GM21423 (cell line): ENCODE results near the gene CCDC171.
"Not testable (repeated sequence)": the region's sequence is repeated elsewhere in the genome, so short reads cannot be mapped to it uniquely, and the experiment has no call there.

ENCODE experiments used
- ATAC-seq: cut with Tn5 transposase; IDR thresholded peaks from one replicate; pipeline ENCODE4 v1.9.1; 2021; ENCODE audit warnings: mild to moderate bottlenecking, moderate library complexity; ENCODE audit not compliant: unreplicated experiment

The CCDC171 gene

DNA sequence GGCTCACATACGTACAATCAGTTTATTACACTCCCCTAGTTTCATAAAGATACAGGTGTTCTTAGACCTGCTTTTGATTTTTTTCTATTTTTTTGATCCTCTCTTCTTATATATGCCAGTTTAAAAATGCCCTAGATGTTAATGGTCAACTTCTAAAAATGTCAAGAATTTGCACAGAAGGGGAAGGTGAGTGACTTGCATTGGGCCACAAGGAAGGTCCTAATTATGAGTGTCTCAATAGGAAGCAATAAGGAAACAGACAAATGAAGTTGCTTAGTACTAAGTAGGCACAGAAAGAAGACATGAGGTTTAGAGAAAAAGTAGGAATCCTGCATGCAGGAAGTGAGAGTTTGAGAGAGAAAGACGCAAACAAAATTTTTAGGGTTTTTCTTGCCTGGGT is 3.2 kb upstream of the CCDC171 start:
- no peak for ATAC-seq

- ATAC-seq: peak; percentile 13
Observed at GRCh38 chr9:15553528-15553898, 670 bp downstream of the CCDC171 start.

GRCh38 chr9:15570769-15571168 is 17.9 kb downstream of the CCDC171 start:
- no peak for ATAC-seq

- no peak for ATAC-seq
Observed at GRCh38 chr9:15572200-15572770, 19.4 kb downstream of the CCDC171 start.

- no peak for ATAC-seq
Observed at GRCh38 chr9:15576350-15577050, 23.7 kb downstream of the CCDC171 start.

- no peak for ATAC-seq
Observed at GRCh38 chr9:15578714-15579113, 25.9 kb downstream of the CCDC171 start.

DNA sequence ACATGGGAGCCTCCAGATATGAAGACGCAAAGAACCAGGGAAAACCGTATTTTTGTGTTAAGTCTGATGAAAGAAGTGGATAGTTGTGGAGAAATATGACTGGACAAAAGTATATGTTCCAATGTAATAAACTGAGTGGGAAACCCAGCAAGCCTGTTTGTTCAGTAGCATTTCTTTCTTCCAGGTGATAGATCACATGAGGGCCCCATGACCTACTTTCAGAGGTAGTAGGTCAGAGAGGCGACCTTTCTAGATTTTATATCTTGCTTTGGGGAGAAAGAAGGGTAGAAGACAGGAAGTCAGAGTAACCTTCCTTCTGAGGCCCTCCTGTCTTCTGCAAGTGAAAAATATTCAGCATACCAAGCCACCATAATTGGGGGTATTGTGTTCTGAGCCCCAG is 31.5 kb downstream of the CCDC171 start:
- ATAC-seq: no peak

- ATAC-seq: no peak
Observed at GRCh38 chr9:15592317-15592716, 39.5 kb downstream of the CCDC171 start.

DNA sequence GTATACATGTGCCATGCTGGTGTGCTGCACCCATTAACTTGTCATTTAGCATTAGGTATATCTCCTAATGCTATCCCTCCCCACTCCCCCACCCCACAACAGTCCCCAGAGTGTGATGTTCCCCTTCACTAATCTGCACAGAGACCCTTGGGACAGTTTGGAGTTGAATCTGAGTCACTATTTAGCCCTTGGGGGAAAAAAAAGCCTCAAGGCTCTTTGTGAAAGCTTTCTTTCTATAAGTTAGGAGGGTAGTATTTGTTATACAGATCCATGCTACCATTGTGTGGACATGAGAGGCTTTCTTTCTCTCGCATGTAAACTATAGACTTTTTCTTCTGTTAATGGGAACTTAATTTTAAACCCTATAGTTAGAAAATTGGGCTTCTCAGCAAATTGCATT is 40.1 kb downstream of the CCDC171 start:
- ATAC-seq: not testable (repeated sequence)

GRCh38 chr9:15600666-15601330 is 48.0 kb downstream of the CCDC171 start:
- ATAC-seq: not testable (repeated sequence)

GRCh38 chr9:15606643-15607472 is 54.0 kb downstream of the CCDC171 start:
- peak; percentile 53 for ATAC-seq

DNA sequence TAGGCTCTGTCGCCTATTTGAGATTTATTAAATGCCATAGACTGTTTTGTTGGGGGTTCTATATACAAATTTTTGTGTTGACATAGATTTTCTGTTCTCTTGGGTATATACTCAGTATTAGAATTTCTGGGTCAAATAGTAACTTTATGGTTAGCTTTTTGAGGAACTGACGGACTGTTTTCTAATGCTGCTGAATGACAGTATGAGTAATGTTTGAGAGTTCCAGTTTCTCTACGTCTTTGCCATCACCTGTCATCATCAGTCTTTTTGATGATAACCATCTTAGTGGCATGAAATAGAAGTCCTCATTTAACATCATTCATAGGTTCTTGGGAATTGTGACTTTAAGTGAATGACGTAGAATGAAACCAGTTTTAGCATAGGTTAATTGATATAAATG is 60.1 kb downstream of the CCDC171 start:
- peak; percentile 64 for ATAC-seq

DNA sequence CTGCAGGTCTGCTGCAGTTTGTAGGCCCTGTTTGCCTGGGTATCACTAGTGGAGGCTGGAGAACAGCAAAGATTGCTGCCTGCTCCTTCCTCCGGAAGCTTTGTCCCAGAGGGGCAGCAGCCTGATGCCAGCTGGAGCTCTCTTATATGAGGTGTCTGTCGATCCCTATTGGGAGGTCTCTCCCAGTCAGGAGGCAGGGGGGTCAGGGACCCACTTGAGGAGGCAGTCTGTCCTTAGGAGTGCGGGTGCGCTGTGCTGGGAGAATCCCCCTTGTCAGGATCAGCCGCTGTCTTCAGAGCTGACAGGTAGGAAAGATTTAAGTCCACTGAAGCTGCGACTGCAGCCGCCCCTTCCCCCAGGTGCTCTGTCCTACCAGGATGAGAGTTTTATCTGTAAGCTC is 64.9 kb downstream of the CCDC171 start:
- ATAC-seq: no peak

- ATAC-seq: no peak
Observed at GRCh38 chr9:15618540-15619331, 65.9 kb downstream of the CCDC171 start.

GRCh38 chr9:15622318-15622971 is 69.6 kb downstream of the CCDC171 start:
- ATAC-seq: no peak

GRCh38 chr9:15635752-15636151 is 82.9 kb downstream of the CCDC171 start:
- ATAC-seq: no peak

DNA sequence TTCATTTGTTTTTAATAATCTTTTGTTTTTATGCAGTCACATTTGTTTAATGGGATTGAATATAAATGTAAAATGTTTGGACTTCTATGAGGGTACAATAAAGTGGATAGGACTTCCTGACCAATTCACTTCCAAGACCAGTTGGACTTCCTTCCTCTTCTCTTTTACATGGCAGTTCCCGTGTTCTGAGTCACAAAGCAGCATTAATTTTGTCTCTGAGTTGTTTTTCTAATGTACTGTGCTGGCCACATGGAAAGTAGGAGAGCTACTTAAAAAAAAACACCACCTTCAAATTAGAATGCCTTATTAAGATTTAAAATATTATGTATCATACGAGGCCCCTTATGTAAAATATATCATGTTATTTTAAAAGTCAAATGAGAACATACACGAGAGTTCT is 87.3 kb downstream of the CCDC171 start:
- ATAC-seq: no peak

- ATAC-seq: no peak
Observed at GRCh38 chr9:15641291-15641690, 88.4 kb downstream of the CCDC171 start.

GRCh38 chr9:15642369-15642962 is 89.6 kb downstream of the CCDC171 start:
- no peak for ATAC-seq

GRCh38 chr9:15670246-15670645 is 117.4 kb downstream of the CCDC171 start:
- peak; percentile 73 for ATAC-seq
